Activated T-helper 1 cell treated with anti-CD3 and anti-CD28 coated beads, Interleukin-12 subunit alpha, Interleukin-12 subunit beta, Interleukin-2, Interleukin-4 antibody, amounts not matched to agents 30 ng/mL and 10 ng/mL and 1 ng/mL, durations not matched to agents 14 hours and 24 hours and 36 hours (primary cell): ENCODE results near the gene OSBP2. TPM values are rescaled to one million over a fixed set of nuclear protein-coding genes. Genes with fewer than 3 reads are reported as not detected.

Experiments used
- DNase-seq: peaks from one replicate; pipeline ENCODE4 v3.0.0; 2021; ENCODE audit warnings: low spot score
- H3K27ac Mint-ChIP-seq: one replicate; pipeline ENCODE4 v1.8.0; 2021; ENCODE audit warnings: mild to moderate bottlenecking, mixed read lengths
- H3K27me3 Mint-ChIP-seq: one replicate; pipeline ENCODE4 v1.8.0; 2022; ENCODE audit warnings: mild to moderate bottlenecking, moderate library complexity, mixed read lengths; ENCODE audit not compliant: insufficient read depth
- H3K36me3 Mint-ChIP-seq: one replicate; pipeline ENCODE4 v1.8.0; 2021; ENCODE audit warnings: low read depth, mixed read lengths
- H3K4me1 Mint-ChIP-seq: one replicate; pipeline ENCODE4 v1.8.0; 2021; ENCODE audit warnings: low read depth, mixed read lengths
- H3K4me3 Mint-ChIP-seq: one replicate; pipeline ENCODE4 v1.8.0; 2021; ENCODE audit warnings: mild to moderate bottlenecking, moderate library complexity, mixed read lengths
- H3K9me3 Mint-ChIP-seq: one replicate; pipeline ENCODE4 v1.8.0; 2021; ENCODE audit warnings: mixed read lengths
- intact Hi-C: fragments of 100-400 bp; cut with micrococcal nuclease; formaldehyde crosslinking; loops from one replicate; pipeline ENCODE4 v1.15.1; 2024
- total RNA-seq: library from RNA; stranded (reverse); gene quantifications from 2 replicates; pipeline ENCODE4 v1.2.3, GENCODE V29; 2022

Gene OSBP2
- total RNA-seq, 1 donor from 2014 or later, result 1.6 TPM

GRCh38 chr22:30876221-30876751 is 181.6 kb downstream of the OSBP2 start:
- no peak overlapping the region for H3K27ac Mint-ChIP-seq
- intact Hi-C loops, result no loop called here
- no peaks in the 10 kb centered on the region for H3K27me3 Mint-ChIP-seq
- no peaks in the 10 kb centered on the region for H3K36me3 Mint-ChIP-seq
- no peak for DNase-seq
- H3K9me3 Mint-ChIP-seq, result no peaks in the 10 kb centered on the region
- no peak overlapping the region for H3K4me3 Mint-ChIP-seq
- H3K4me1 Mint-ChIP-seq, result no peaks in the 10 kb centered on the region

GRCh38 chr22:30876915-30877553 is 182.4 kb downstream of the OSBP2 start:
- Mint-ChIP-seq H3K9me3 (no peaks in the 10 kb centered on the region), H3K36me3 (no peaks in the 10 kb centered on the region), H3K4me3 (no peak overlapping the region), H3K27me3 (no peaks in the 10 kb centered on the region), H3K4me1 (no peaks in the 10 kb centered on the region), H3K27ac (no peak overlapping the region)
- intact Hi-C loops, result no loop called here
- no peak for DNase-seq

- Mint-ChIP-seq H3K9me3 (no peaks in the 10 kb centered on the region), H3K4me3 (no peak overlapping the region), H3K27ac (no peak overlapping the region), H3K36me3 (no peaks in the 10 kb centered on the region), H3K4me1 (no peaks in the 10 kb centered on the region), H3K27me3 (no peaks in the 10 kb centered on the region)
- no peak for DNase-seq
- intact Hi-C loops, result no loop called here
Observed at GRCh38 chr22:30877662-30878515, 183.2 kb downstream of the OSBP2 start.

GRCh38 chr22:30878516-30879414 is 184.1 kb downstream of the OSBP2 start:
- H3K27ac Mint-ChIP-seq, result no peak overlapping the region
- H3K36me3 Mint-ChIP-seq, result no peaks in the 10 kb centered on the region
- H3K4me3 Mint-ChIP-seq, result no peak overlapping the region
- H3K4me1 Mint-ChIP-seq, result no peaks in the 10 kb centered on the region
- H3K27me3 Mint-ChIP-seq, result no peaks in the 10 kb centered on the region
- no peaks in the 10 kb centered on the region for H3K9me3 Mint-ChIP-seq
- intact Hi-C loops, result no loop called here
- no peak for DNase-seq

GRCh38 chr22:30879415-30879797 is 184.7 kb downstream of the OSBP2 start:
- no peak overlapping the region for H3K27ac Mint-ChIP-seq
- no peaks in the 10 kb centered on the region for H3K27me3 Mint-ChIP-seq
- no peaks in the 10 kb centered on the region for H3K9me3 Mint-ChIP-seq
- intact Hi-C loops, result no loop called here
- DNase-seq, result no peak
- no peaks in the 10 kb centered on the region for H3K36me3 Mint-ChIP-seq
- no peak overlapping the region for H3K4me3 Mint-ChIP-seq
- H3K4me1 Mint-ChIP-seq, result no peaks in the 10 kb centered on the region

GRCh38 chr22:30880181-30880601 is 185.5 kb downstream of the OSBP2 start:
- Mint-ChIP-seq H3K27me3 (no peaks in the 10 kb centered on the region), H3K4me1 (no peaks in the 10 kb centered on the region), H3K36me3 (no peaks in the 10 kb centered on the region), H3K9me3 (no peaks in the 10 kb centered on the region), H3K4me3 (no peak overlapping the region), H3K27ac (no peak overlapping the region)
- intact Hi-C loops, result no loop called here
- DNase-seq, result no peak

GRCh38 chr22:30880847-30881246 is 186.2 kb downstream of the OSBP2 start:
- no peaks in the 10 kb centered on the region for H3K36me3 Mint-ChIP-seq
- no peak for DNase-seq
- H3K9me3 Mint-ChIP-seq, result no peaks in the 10 kb centered on the region
- no peak overlapping the region for H3K4me3 Mint-ChIP-seq
- H3K4me1 Mint-ChIP-seq, result no peaks in the 10 kb centered on the region
- intact Hi-C loops, result no loop called here
- no peaks in the 10 kb centered on the region for H3K27me3 Mint-ChIP-seq
- no peak overlapping the region for H3K27ac Mint-ChIP-seq

GRCh38 chr22:30881361-30882183 is 186.9 kb downstream of the OSBP2 start:
- Mint-ChIP-seq H3K36me3 (no peaks in the 10 kb centered on the region), H3K4me3 (no peak overlapping the region), H3K4me1 (no peaks in the 10 kb centered on the region), H3K9me3 (no peaks in the 10 kb centered on the region), H3K27ac (no peak overlapping the region), H3K27me3 (no peaks in the 10 kb centered on the region)
- intact Hi-C loops, result no loop called here
- DNase-seq, result no peak

- intact Hi-C loops, result no loop called here
- Mint-ChIP-seq H3K9me3 (no peaks in the 10 kb centered on the region), H3K4me3 (no peak overlapping the region), H3K36me3 (no peaks in the 10 kb centered on the region), H3K4me1 (no peaks in the 10 kb centered on the region), H3K27ac (no peak overlapping the region), H3K27me3 (no peaks in the 10 kb centered on the region)
- no peak for DNase-seq
Observed at GRCh38 chr22:30882184-30882717, 187.6 kb downstream of the OSBP2 start.

GRCh38 chr22:30882974-30883533 is 188.4 kb downstream of the OSBP2 start:
- intact Hi-C loops, result no loop called here
- Mint-ChIP-seq H3K27me3 (no peaks in the 10 kb centered on the region), H3K4me3 (no peak overlapping the region), H3K27ac (no peak overlapping the region), H3K9me3 (no peaks in the 10 kb centered on the region), H3K4me1 (no peaks in the 10 kb centered on the region), H3K36me3 (no peaks in the 10 kb centered on the region)
- no peak for DNase-seq

- no peak overlapping the region for H3K27ac Mint-ChIP-seq
- H3K4me3 Mint-ChIP-seq, result no peak overlapping the region
- no peaks in the 10 kb centered on the region for H3K9me3 Mint-ChIP-seq
- H3K27me3 Mint-ChIP-seq, result no peaks in the 10 kb centered on the region
- no peak for DNase-seq
- intact Hi-C loops, result no loop called here
- no peaks in the 10 kb centered on the region for H3K4me1 Mint-ChIP-seq
- H3K36me3 Mint-ChIP-seq, result no peaks in the 10 kb centered on the region
Observed at GRCh38 chr22:30883586-30884145, 189.0 kb downstream of the OSBP2 start.
